Panc1 (cell line): ENCODE results near the gene ENPP1. TPM values are rescaled to one million over a fixed set of nuclear protein-coding genes. Genes with fewer than 3 reads are reported as not detected.

ENCODE experiments used
- ATAC-seq: fragments of 200-7000 bp; cut with Tn5 transposase; 2 replicates; pipeline ENCODE4 v1.9.1; 2020; ENCODE audit warnings: mild to moderate bottlenecking, moderate library complexity
- BruUV-seq: library from RNA; stranded (reverse); fragments of 400-500 nt; replicated peaks from 2 replicates; lab custom pipeline; 2021; lab: Mats Ljungman, UMichigan
- CTCF ChIA-PET: fragments of 300-600 bp; sonication (Branson Sonifier 250); formaldehyde crosslinking; loops from one replicate; lab custom pipeline; 2022; ENCODE audit warnings: antibody characterized with exemption; lab: Charles Lee
- POLR2A ChIA-PET: fragments of 300-600 bp; sonication (Branson Sonifier 250); formaldehyde crosslinking; loops from one replicate; lab custom pipeline; 2022; ENCODE audit warnings: antibody characterized with exemption; lab: Charles Lee
- DNase-seq: peaks from one replicate; pipeline ENCODE4 v3.0.0-alpha.2; 2010; ENCODE audit warnings: low read depth, low spot score
- H3K27ac ChIP-seq: 2 replicates; pipeline ENCODE4 v1.5.1; 2011; ENCODE audit warnings: mild to moderate bottlenecking, low read length, inconsistent platforms
- H3K27me3 ChIP-seq: fragments of 200-500 bp; sonication (Bioruptor generic); 2 replicates; pipeline ENCODE4 v1.6.0; 2014; ENCODE audit warnings: low read length, inconsistent platforms; ENCODE audit not compliant: control insufficient read depth, insufficient read depth
- H3K36me3 ChIP-seq: fragments of 200-500 bp; sonication (Bioruptor generic); 2 replicates; pipeline ENCODE4 v1.5.1; 2014; ENCODE audit warnings: inconsistent platforms, mild to moderate bottlenecking, low read length, moderate library complexity; ENCODE audit not compliant: control insufficient read depth, insufficient read depth
- H3K4me1 ChIP-seq: 2 replicates; pipeline ENCODE4 v1.5.1; 2011; ENCODE audit warnings: inconsistent platforms, mild to moderate bottlenecking, low read length, moderate library complexity; ENCODE audit not compliant: control insufficient read depth, insufficient read depth
- H3K4me3 ChIP-seq, 2 experiments: 2 replicates each; pipeline ENCODE4 v1.5.1; 2011 to 2012; ENCODE audit warnings: low read depth in 2 of 2, low read length in 2 of 2, mild to moderate bottlenecking in 2 of 2, inconsistent platforms in 1 of 2, moderate library complexity in 1 of 2
- H3K9me3 ChIP-seq: fragments of 200-500 bp; sonication (Bioruptor generic); 2 replicates; pipeline ENCODE4 v1.5.1; 2014; ENCODE audit warnings: low read depth, mild to moderate bottlenecking, inconsistent platforms, low read length, moderate library complexity; ENCODE audit not compliant: control insufficient read depth, insufficient read depth
- POLR2AphosphoS5 ChIP-seq: IDR thresholded peaks from 2 replicates; pipeline ENCODE4 v1.6.1; 2012; ENCODE audit warnings: mild to moderate bottlenecking, low read depth, low read length, moderate library complexity
- SIN3A ChIP-seq: IDR thresholded peaks from 2 replicates; pipeline ENCODE4 v1.6.1; 2012; ENCODE audit warnings: low read depth, mild to moderate bottlenecking, low read length, moderate library complexity, borderline replicate concordance; ENCODE audit not compliant: insufficient read depth
- TCF7L2 ChIP-seq: IDR thresholded peaks from 2 replicates; pipeline ENCODE4 v1.6.1; 2011; ENCODE audit warnings: mild to moderate bottlenecking, low read depth, low read length, inconsistent platforms
- in situ Hi-C: cut with HindIII; loops from 2 replicates; pipeline ENCODE4 v1.10.0; 2016; ENCODE audit warnings: low sequenced_read_pairs, low pct_unique_long_range_greater_than_20kb
- intact Hi-C: fragments of 100-400 bp; cut with micrococcal nuclease; formaldehyde crosslinking; loops from one replicate; pipeline ENCODE4 v1.10.0; 2022; ENCODE audit not compliant: unreplicated experiment
- total RNA-seq: library from RNA; stranded (reverse); gene quantifications from one replicate; pipeline ENCODE4 v1.2.1, GENCODE V29; 2021; ENCODE audit not compliant: unreplicated experiment
- TF ChIP-seq, protein P1 (sequence below): fragments of 450-650 bp; IDR thresholded peaks from 2 replicates; pipeline ENCODE4 v1.5.1; 2017; ENCODE audit warnings: mild to moderate bottlenecking
- TF ChIP-seq, protein P2 (sequence below), 2 experiments: IDR thresholded peaks; 2 replicates each; pipeline ENCODE4 v1.6.1; 2011 to 2012; ENCODE audit warnings: low read depth in 2 of 2, control low read depth in 1 of 2, low read length in 1 of 2, mild to moderate bottlenecking in 1 of 2, moderate library complexity in 1 of 2; ENCODE audit not compliant: insufficient read depth in 1 of 2

ENPP1 gene
- total RNA-seq, 1 experiment from 2014 or later, result 6.8 TPM

DNA sequence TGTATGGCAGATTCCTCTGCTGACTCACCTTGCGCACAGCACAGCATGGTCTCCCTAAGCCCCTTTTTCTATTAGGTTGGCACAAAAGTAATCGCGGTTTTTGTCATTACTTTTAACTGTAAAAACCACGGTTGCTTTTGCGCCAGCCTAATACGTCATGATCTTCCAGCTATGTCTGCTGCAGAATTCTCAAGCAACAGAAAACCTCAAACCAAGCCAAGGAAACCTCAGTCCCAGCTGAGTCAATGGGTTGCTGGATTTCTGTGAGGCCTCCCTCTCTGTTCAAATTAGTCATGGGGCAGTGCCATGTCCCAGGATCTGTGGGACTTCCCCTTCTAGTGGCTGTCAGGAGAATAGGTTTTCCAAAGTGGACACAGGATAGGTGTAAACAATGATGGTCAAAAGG lies 15.7 kb upstream of the ENPP1 start:
- no peak overlapping the region for H3K4me3 ChIP-seq
- DNase-seq (no peak), ATAC-seq (no peak)
- intact Hi-C loops, result no loop called here
- H3K27ac ChIP-seq, result no peak overlapping the region
- in situ Hi-C loops, result no loop called here
- H3K4me1 ChIP-seq, result no peaks in the 10 kb centered on the region
- ChIA-PET POLR2A (no interaction called here), CTCF (no interaction called here)
- BruUV-seq, result no TSS peak
- no peaks in the 10 kb centered on the region for H3K9me3 ChIP-seq
- no peaks in the 10 kb centered on the region for H3K27me3 ChIP-seq
- H3K36me3 ChIP-seq, result no peaks in the 10 kb centered on the region
- TF ChIP-seq, protein P1, sequence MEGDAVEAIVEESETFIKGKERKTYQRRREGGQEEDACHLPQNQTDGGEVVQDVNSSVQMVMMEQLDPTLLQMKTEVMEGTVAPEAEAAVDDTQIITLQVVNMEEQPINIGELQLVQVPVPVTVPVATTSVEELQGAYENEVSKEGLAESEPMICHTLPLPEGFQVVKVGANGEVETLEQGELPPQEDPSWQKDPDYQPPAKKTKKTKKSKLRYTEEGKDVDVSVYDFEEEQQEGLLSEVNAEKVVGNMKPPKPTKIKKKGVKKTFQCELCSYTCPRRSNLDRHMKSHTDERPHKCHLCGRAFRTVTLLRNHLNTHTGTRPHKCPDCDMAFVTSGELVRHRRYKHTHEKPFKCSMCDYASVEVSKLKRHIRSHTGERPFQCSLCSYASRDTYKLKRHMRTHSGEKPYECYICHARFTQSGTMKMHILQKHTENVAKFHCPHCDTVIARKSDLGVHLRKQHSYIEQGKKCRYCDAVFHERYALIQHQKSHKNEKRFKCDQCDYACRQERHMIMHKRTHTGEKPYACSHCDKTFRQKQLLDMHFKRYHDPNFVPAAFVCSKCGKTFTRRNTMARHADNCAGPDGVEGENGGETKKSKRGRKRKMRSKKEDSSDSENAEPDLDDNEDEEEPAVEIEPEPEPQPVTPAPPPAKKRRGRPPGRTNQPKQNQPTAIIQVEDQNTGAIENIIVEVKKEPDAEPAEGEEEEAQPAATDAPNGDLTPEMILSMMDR, result peak; percentile 26; the same call in 1 of the 2 replicates
- TF ChIP-seq POLR2AphosphoS5, result no peak

DNA sequence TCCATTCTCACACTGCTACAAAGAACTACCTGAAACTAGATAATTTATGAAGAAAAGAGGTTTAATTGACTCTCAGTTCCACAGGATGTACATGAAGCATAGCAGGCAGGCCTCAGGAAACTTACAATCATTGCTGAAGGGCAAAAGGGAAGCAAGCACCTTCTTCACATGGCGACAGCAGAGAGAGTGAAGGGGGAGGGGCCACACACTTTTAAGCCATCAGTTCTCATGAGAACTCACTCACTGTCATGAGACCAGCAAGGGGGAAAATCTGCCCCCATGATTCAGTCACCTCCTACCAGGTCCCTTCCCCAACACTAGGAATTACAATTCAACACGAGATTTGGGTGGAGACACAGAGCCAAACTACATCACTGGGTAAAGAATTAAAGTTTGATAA lies 12.5 kb upstream of the ENPP1 start:
- TF ChIP-seq TCF7L2, result no peak
- TF ChIP-seq, protein P2, sequence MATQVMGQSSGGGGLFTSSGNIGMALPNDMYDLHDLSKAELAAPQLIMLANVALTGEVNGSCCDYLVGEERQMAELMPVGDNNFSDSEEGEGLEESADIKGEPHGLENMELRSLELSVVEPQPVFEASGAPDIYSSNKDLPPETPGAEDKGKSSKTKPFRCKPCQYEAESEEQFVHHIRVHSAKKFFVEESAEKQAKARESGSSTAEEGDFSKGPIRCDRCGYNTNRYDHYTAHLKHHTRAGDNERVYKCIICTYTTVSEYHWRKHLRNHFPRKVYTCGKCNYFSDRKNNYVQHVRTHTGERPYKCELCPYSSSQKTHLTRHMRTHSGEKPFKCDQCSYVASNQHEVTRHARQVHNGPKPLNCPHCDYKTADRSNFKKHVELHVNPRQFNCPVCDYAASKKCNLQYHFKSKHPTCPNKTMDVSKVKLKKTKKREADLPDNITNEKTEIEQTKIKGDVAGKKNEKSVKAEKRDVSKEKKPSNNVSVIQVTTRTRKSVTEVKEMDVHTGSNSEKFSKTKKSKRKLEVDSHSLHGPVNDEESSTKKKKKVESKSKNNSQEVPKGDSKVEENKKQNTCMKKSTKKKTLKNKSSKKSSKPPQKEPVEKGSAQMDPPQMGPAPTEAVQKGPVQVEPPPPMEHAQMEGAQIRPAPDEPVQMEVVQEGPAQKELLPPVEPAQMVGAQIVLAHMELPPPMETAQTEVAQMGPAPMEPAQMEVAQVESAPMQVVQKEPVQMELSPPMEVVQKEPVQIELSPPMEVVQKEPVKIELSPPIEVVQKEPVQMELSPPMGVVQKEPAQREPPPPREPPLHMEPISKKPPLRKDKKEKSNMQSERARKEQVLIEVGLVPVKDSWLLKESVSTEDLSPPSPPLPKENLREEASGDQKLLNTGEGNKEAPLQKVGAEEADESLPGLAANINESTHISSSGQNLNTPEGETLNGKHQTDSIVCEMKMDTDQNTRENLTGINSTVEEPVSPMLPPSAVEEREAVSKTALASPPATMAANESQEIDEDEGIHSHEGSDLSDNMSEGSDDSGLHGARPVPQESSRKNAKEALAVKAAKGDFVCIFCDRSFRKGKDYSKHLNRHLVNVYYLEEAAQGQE (IDR thresholded peaks at IDR 0.05; ENCODE audit: insufficient read depth in 1 of 2, low read depth in 2 of 2, low read length in 1 of 2), result no peak
- TF ChIP-seq POLR2AphosphoS5, result no peak
- TF ChIP-seq, protein P1, result no peak
- no peak for TF ChIP-seq SIN3A
- H3K4me3 ChIP-seq, result no peak overlapping the region
- no peaks in the 10 kb centered on the region for H3K4me1 ChIP-seq
- peaks cover 5% of the 10 kb centered on the region; the same call in 1 of the 2 replicates for H3K9me3 ChIP-seq
- intact Hi-C loops, result no loop called here
- H3K36me3 ChIP-seq, result no peaks in the 10 kb centered on the region; the same call in 1 of the 2 replicates
- POLR2A ChIA-PET, result no interaction called here
- no peaks in the 10 kb centered on the region for H3K27me3 ChIP-seq
- H3K27ac ChIP-seq, result no peak overlapping the region
- BruUV-seq, result no TSS peak
- CTCF ChIA-PET, result no interaction called here
- in situ Hi-C loops, result no loop called here
- ATAC-seq, result no peak
- no peak for DNase-seq
